ENCODE measurements around the gene MYBBP1A. TPM values are rescaled to one million over a fixed set of nuclear protein-coding genes. Genes with fewer than 3 reads are reported as not detected.

Gene MYBBP1A
- polyA plus RNA-seq, 2 donors = 32.6 to 44.8 TPM

- H3K4me1 ChIP-seq (ENCODE audit: control insufficient read depth in 2 of 2, insufficient read depth in 2 of 2, low read length in 1 of 2) = peaks cover 2 to 11% of the 10 kb centered on the region in 2 donors
- no peak overlapping the region for H3K4me3 ChIP-seq (ENCODE audit: low read depth in 1 of 2, low read length in 2 of 2)
- H3K9me3 ChIP-seq (ENCODE audit: control insufficient read depth in 2 of 2, insufficient read depth in 1 of 2, low read depth in 1 of 2, low read length in 1 of 2) = no peaks in the 10 kb centered on the region
- H3K27ac ChIP-seq (ENCODE audit: low read depth in 2 of 2, low read length in 1 of 2) = no peak overlapping the region
- H3K27me3 ChIP-seq (ENCODE audit: control insufficient read depth in 1 of 2, insufficient read depth in 2 of 2, low read length in 2 of 2) = no peaks in the 10 kb centered on the region
- peaks cover 0 to 11% of the 10 kb centered on the region in 2 donors for H3K36me3 ChIP-seq (ENCODE audit: control insufficient read depth in 2 of 2, insufficient read depth in 2 of 2, low read length in 1 of 2)
- 59 to 64% methylated on average over 8 of the region's 8 CpGs for WGBS, 2 donors
Observed at GRCh38 chr17:4562015-4562969, 7.1 kb upstream of the MYBBP1A start.

GRCh38 chr17:4560837-4561256 is 5.7 kb upstream of the MYBBP1A start:
- H3K27me3 ChIP-seq (ENCODE audit: control insufficient read depth in 1 of 2, insufficient read depth in 2 of 2, low read length in 2 of 2) = no peaks in the 10 kb centered on the region

DNA sequence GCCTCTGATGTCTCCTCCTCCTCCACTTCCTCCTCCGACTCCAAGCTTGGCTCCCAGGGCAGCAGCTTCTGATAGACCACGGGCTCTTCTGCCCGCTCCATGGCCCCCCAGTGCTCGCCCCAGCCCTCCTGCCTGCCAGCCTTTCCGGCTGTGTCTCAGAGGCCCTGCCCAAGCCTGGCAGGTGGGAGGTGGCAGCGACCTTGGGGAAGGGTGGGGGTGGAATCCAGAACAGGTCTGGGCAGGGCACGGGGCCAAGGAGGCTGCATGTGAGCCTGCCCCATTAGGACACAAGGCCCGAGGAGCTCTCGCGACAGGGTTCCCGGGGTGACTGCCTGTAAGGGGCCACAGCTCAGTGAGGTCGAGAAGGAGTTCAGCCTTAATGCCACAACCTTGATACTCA is 5.2 kb upstream of the MYBBP1A start, which contains the start of gene GGT6:
Gene GGT6, minus strand, starts transcription at position 157 of the 400 bp plus-strand sequence. Its CDS starts 56 bp downstream, at position 101.
- Histone ChIP-seq H3K4me3 (ENCODE audit: low read depth in 1 of 2, low read length in 2 of 2) (peak within 1 kb of the TSS; percentile 56 to 62), H3K36me3 (ENCODE audit: control insufficient read depth in 2 of 2, insufficient read depth in 2 of 2, low read length in 1 of 2) (peaks cover 0 to 11% of the 10 kb centered on the region in 2 donors), H3K4me1 (ENCODE audit: control insufficient read depth in 2 of 2, insufficient read depth in 2 of 2, low read length in 1 of 2) (peaks cover 2 to 15% of the 10 kb centered on the region in 2 donors), H3K27ac (ENCODE audit: low read depth in 2 of 2, low read length in 1 of 2) (peak within 1 kb of the TSS; percentile 66 to 85), H3K9me3 (ENCODE audit: control insufficient read depth in 2 of 2, insufficient read depth in 1 of 2, low read depth in 1 of 2, low read length in 1 of 2) (no peaks in the 10 kb centered on the region), H3K27me3 (ENCODE audit: control insufficient read depth in 1 of 2, insufficient read depth in 2 of 2, low read length in 2 of 2) (no peaks in the 10 kb centered on the region)
- 51 to 56% methylated on average over 12 of the region's 12 CpGs for WGBS, 2 donors

More at GRCh38 chr17:4560837-4561256, 5.7 kb upstream of the MYBBP1A start:
- Histone ChIP-seq H3K9me3 (ENCODE audit: control insufficient read depth in 2 of 2, insufficient read depth in 1 of 2, low read depth in 1 of 2, low read length in 1 of 2) (no peaks in the 10 kb centered on the region), H3K36me3 (ENCODE audit: control insufficient read depth in 2 of 2, insufficient read depth in 2 of 2, low read length in 1 of 2) (peaks cover 0 to 11% of the 10 kb centered on the region in 2 donors), H3K4me3 (ENCODE audit: low read depth in 1 of 2, low read length in 2 of 2) (peak overlapping the region in 1 of 2 donors; percentile 56), H3K27ac (ENCODE audit: low read depth in 2 of 2, low read length in 1 of 2) (peak overlapping the region in 1 of 2 donors; percentile 54), H3K4me1 (ENCODE audit: control insufficient read depth in 2 of 2, insufficient read depth in 2 of 2, low read length in 1 of 2) (peaks cover 2 to 14% of the 10 kb centered on the region in 2 donors)
- WGBS, 2 donors = 55 to 69% methylated on average over 11 of the region's 11 CpGs

DNA sequence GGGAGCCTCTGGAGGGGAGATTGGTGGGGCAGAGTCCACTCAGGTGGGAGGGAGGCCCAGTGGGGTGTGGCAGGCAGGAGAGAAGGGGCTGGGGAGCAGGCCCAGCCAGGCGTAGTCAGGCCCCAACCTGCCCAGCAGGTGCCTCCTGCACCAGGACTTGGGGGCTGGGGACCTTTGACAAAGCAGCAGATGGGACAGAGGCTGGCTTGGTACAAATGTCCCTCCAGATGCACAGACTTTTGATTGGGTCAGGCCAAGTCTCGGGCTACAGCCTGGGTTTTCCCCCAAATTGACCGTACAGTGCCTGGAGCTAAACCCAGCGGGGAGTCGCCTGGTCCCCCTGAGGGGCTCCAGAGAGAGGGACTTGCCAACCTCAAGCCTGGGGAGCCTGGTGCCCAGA is 4.8 kb upstream of the MYBBP1A start:
- WGBS, 2 donors = 61 to 65% methylated on average over 5 of the region's 5 CpGs
- Histone ChIP-seq H3K36me3 (ENCODE audit: control insufficient read depth in 2 of 2, insufficient read depth in 2 of 2, low read length in 1 of 2) (peaks cover 0 to 11% of the 10 kb centered on the region in 2 donors), H3K27me3 (ENCODE audit: control insufficient read depth in 1 of 2, insufficient read depth in 2 of 2, low read length in 2 of 2) (no peaks in the 10 kb centered on the region), H3K4me3 (ENCODE audit: low read depth in 1 of 2, low read length in 2 of 2) (peak overlapping the region; percentile 56 to 62), H3K4me1 (ENCODE audit: control insufficient read depth in 2 of 2, insufficient read depth in 2 of 2, low read length in 1 of 2) (peaks cover 2 to 16% of the 10 kb centered on the region in 2 donors), H3K9me3 (ENCODE audit: control insufficient read depth in 2 of 2, insufficient read depth in 1 of 2, low read depth in 1 of 2, low read length in 1 of 2) (no peaks in the 10 kb centered on the region), H3K27ac (ENCODE audit: low read depth in 2 of 2, low read length in 1 of 2) (peak overlapping the region; percentile 66 to 85)

DNA sequence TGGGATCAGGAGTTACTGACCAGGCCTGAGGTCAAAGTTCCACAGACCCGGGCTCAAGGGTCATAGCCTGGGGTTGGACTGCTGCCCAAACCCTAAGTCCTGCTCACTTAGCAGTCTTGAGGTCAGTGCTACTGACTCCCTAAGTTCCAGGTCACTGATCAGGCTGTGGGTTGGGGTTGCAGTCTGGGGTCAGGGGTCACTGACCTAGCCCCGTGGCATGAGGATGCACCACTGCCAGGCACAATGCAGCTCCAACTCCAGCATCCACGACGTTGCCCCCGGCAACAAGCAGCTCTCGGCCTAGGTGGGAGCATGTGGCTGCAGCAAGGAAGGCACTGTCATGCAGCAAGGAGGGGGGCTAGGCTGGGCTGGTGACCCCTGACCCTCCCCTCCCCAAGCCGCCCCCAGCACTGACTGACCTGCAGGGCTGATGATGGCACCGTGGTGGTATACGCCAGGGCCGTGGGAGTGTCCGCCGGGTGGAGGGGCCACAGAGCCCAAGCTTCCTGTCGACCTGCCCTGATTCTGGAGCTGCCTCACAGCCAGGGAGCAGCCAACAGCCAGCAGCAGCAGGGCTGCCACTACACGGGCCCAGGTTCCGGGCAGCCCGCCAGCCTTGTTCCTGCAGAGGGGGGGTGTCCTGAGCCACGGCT is 4.1 kb upstream of the MYBBP1A start:
- Histone ChIP-seq H3K27ac (ENCODE audit: low read depth in 2 of 2, low read length in 1 of 2) (peak overlapping the region in 1 of 2 donors; percentile 85), H3K9me3 (ENCODE audit: control insufficient read depth in 2 of 2, insufficient read depth in 1 of 2, low read depth in 1 of 2, low read length in 1 of 2) (no peaks in the 10 kb centered on the region), H3K4me3 (ENCODE audit: low read depth in 1 of 2, low read length in 2 of 2) (peak overlapping the region; percentile 56 to 62), H3K4me1 (ENCODE audit: control insufficient read depth in 2 of 2, insufficient read depth in 2 of 2, low read length in 1 of 2) (peaks cover 5 to 23% of the 10 kb centered on the region in 2 donors), H3K36me3 (ENCODE audit: control insufficient read depth in 2 of 2, insufficient read depth in 2 of 2, low read length in 1 of 2) (peaks cover 0 to 11% of the 10 kb centered on the region in 2 donors), H3K27me3 (ENCODE audit: control insufficient read depth in 1 of 2, insufficient read depth in 2 of 2, low read length in 2 of 2) (no peaks in the 10 kb centered on the region)
- 43 to 51% methylated on average over 17 of the region's 17 CpGs for WGBS, 2 donors

- 85 to 90% methylated on average over 22 to 24 of the region's 24 CpGs for WGBS, 2 donors
- peaks cover 10 to 29% of the 10 kb centered on the region in 2 donors for H3K4me1 ChIP-seq (ENCODE audit: control insufficient read depth in 2 of 2, insufficient read depth in 2 of 2, low read length in 1 of 2)
- no peaks in the 10 kb centered on the region for H3K9me3 ChIP-seq (ENCODE audit: control insufficient read depth in 2 of 2, insufficient read depth in 1 of 2, low read depth in 1 of 2, low read length in 1 of 2)
- H3K4me3 ChIP-seq (ENCODE audit: low read depth in 1 of 2, low read length in 2 of 2) = no peak overlapping the region
- H3K27me3 ChIP-seq (ENCODE audit: control insufficient read depth in 1 of 2, insufficient read depth in 2 of 2, low read length in 2 of 2) = no peaks in the 10 kb centered on the region
- no peak overlapping the region for H3K27ac ChIP-seq (ENCODE audit: low read depth in 2 of 2, low read length in 1 of 2)
- H3K36me3 ChIP-seq (ENCODE audit: control insufficient read depth in 2 of 2, insufficient read depth in 2 of 2, low read length in 1 of 2) = peaks cover 0 to 16% of the 10 kb centered on the region in 2 donors
Observed at GRCh38 chr17:4558347-4558971, 3.3 kb upstream of the MYBBP1A start.

DNA sequence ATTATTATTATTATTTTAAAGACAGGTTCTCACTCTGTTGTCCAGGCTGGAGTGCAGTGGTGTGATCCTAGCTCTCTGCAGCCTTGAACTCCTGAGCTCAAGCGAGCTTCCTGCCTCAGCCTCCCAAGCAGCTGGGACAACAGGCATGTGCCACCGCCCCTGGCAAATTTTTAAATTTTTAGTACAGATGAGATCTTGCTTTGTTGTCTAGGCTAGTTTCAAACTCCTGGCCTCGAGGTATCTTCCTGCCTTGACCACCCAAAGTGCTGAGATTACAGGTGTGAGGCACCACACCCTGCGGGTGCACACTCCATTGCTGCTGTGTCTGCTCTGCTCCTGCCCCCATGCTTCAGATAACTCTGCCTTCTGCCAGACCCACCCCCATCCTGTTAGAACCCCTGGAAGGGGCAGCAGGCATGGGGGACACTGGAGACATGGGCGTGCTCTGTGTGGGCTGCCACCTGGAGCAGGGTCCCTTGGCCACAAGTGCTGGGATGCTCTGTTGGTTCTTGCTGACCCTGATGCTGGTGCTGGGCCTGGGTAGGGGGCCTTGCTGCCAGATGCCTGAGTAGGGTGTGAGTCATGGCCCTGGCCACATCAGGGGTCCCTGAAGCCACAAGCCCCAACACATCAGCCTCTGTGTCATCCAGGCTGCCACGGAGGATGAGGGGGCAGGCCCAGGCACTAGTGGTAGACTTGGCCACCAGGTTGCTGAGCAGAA is 2.6 kb upstream of the MYBBP1A start:
- 82 to 88% methylated on average over 6 of the region's 6 CpGs for WGBS, 2 donors
- peaks cover 10 to 29% of the 10 kb centered on the region in 2 donors for H3K4me1 ChIP-seq (ENCODE audit: control insufficient read depth in 2 of 2, insufficient read depth in 2 of 2, low read length in 1 of 2)
- peaks cover 0 to 20% of the 10 kb centered on the region in 2 donors for H3K36me3 ChIP-seq (ENCODE audit: control insufficient read depth in 2 of 2, insufficient read depth in 2 of 2, low read length in 1 of 2)

GRCh38 chr17:4556996-4557395 is 1.8 kb upstream of the MYBBP1A start:
- peaks cover 10 to 29% of the 10 kb centered on the region in 2 donors for H3K4me1 ChIP-seq (ENCODE audit: control insufficient read depth in 2 of 2, insufficient read depth in 2 of 2, low read length in 1 of 2)

More for the DNA sequence above, 2.6 kb upstream of the MYBBP1A start:
- no peak overlapping the region for H3K4me3 ChIP-seq (ENCODE audit: low read depth in 1 of 2, low read length in 2 of 2)
- no peak overlapping the region for H3K27ac ChIP-seq (ENCODE audit: low read depth in 2 of 2, low read length in 1 of 2)
- H3K27me3 ChIP-seq (ENCODE audit: control insufficient read depth in 1 of 2, insufficient read depth in 2 of 2, low read length in 2 of 2) = no peaks in the 10 kb centered on the region
- no peaks in the 10 kb centered on the region for H3K9me3 ChIP-seq (ENCODE audit: control insufficient read depth in 2 of 2, insufficient read depth in 1 of 2, low read depth in 1 of 2, low read length in 1 of 2)

More at GRCh38 chr17:4556996-4557395, 1.8 kb upstream of the MYBBP1A start:
- H3K27me3 ChIP-seq (ENCODE audit: control insufficient read depth in 1 of 2, insufficient read depth in 2 of 2, low read length in 2 of 2) = no peaks in the 10 kb centered on the region
- no peaks in the 10 kb centered on the region for H3K9me3 ChIP-seq (ENCODE audit: control insufficient read depth in 2 of 2, insufficient read depth in 1 of 2, low read depth in 1 of 2, low read length in 1 of 2)
- 83 to 85% methylated on average over 4 of the region's 4 CpGs for WGBS, 2 donors
- no peak overlapping the region for H3K4me3 ChIP-seq (ENCODE audit: low read depth in 1 of 2, low read length in 2 of 2)
- H3K27ac ChIP-seq (ENCODE audit: low read depth in 2 of 2, low read length in 1 of 2) = no peak overlapping the region
- peaks cover 7 to 26% of the 10 kb centered on the region in 2 donors for H3K36me3 ChIP-seq (ENCODE audit: control insufficient read depth in 2 of 2, insufficient read depth in 2 of 2, low read length in 1 of 2)

Measured in esophagus (tissue), 2 donors.